ENCODE results near the gene TNNT1.

DNA sequence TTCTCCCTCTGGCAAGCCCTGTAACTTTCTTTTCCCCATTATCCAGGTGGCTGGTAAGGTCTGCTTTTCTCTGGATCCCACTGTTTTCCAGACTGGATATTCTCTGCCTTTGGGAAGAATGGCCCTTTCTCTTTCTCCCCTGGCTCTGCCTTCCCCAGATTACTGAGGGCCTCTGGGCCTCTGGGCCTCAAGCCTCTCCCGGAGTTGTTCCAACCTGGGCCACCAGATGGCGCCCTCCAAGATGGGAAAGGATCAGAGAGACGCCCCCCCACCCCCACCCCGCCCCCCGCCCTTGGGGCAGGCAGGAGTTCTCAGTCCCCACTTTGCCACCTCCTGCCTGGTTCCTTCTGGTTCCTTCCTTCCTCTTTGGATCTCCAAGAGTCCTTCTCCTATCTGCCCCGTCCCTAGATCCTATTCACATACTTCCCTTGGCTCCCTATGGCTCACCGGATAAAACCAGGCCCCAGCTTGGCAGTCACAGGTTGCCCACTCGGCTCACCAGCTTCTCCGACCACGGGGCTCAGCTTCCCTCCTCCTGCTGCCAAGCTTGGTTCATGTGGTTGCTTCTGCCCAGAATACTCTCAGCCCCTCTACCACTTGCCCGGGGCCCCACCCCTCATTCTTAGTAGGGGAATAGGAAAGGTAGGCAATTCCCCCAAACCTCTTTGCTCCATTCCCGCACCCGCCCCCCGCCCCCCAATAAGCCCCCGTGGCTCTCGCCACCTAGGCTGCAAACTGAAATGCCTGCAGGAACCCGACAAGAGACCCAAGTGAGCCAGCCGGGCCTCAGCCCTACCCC, 60.3 kb downstream of the TNNT1 start:
- no peak for TF ChIP-seq SUZ12 (IDR thresholded peaks at IDR 0.05; ENCODE audit: extremely low read depth, insufficient read depth, insufficient read length)
- no peak for TF ChIP-seq YY1 (IDR thresholded peaks at IDR 0.05; ENCODE audit: insufficient read depth, insufficient read length)
- TF ChIP-seq ZNF274 (IDR thresholded peaks at IDR 0.05; ENCODE audit: low read depth, low read length): no peak

Data from NT2/D1 (cell line).